ENCODE results near the gene AFAP1. TPM values are rescaled to one million over a fixed set of nuclear protein-coding genes. Genes with fewer than 3 reads are reported as not detected.

AFAP1 gene
- total RNA-seq, 1 experiment from 2014 or later = 23.6 TPM

DNA sequence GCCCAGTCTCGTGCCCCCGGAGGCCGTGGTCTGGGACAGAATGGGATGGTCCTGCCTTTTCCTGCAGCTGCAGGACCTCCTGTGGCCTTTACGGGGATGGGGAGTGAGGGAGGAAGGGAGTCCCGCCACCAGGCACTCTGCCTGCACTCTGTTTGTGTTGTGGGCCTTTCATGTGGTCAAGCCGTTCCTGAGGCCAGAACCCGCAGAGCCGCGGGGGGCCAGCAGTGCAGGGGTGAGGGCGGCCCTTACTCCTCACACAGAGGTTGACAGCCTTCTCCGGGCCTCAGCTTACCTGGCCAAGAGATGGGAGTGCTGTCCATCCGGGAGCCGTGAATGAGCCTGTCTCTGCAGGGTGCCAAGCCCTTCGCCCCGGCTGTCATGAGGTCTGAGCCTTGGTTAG lies 230.7 kb downstream of the AFAP1 start (continued):
- TF ChIP-seq, protein P1, sequence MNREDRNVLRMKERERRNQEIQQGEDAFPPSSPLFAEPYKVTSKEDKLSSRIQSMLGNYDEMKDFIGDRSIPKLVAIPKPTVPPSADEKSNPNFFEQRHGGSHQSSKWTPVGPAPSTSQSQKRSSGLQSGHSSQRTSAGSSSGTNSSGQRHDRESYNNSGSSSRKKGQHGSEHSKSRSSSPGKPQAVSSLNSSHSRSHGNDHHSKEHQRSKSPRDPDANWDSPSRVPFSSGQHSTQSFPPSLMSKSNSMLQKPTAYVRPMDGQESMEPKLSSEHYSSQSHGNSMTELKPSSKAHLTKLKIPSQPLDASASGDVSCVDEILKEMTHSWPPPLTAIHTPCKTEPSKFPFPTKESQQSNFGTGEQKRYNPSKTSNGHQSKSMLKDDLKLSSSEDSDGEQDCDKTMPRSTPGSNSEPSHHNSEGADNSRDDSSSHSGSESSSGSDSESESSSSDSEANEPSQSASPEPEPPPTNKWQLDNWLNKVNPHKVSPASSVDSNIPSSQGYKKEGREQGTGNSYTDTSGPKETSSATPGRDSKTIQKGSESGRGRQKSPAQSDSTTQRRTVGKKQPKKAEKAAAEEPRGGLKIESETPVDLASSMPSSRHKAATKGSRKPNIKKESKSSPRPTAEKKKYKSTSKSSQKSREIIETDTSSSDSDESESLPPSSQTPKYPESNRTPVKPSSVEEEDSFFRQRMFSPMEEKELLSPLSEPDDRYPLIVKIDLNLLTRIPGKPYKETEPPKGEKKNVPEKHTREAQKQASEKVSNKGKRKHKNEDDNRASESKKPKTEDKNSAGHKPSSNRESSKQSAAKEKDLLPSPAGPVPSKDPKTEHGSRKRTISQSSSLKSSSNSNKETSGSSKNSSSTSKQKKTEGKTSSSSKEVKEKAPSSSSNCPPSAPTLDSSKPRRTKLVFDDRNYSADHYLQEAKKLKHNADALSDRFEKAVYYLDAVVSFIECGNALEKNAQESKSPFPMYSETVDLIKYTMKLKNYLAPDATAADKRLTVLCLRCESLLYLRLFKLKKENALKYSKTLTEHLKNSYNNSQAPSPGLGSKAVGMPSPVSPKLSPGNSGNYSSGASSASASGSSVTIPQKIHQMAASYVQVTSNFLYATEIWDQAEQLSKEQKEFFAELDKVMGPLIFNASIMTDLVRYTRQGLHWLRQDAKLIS (CRISPR knock-in tag; IDR thresholded peaks at IDR 0.05; ENCODE audit: borderline replicate concordance) = no peak
- TF ChIP-seq RELA (CRISPR knock-in tag; IDR thresholded peaks at IDR 0.05; ENCODE audit: borderline replicate concordance) (no peak), JUN (CRISPR knock-in tag; IDR thresholded peaks at IDR 0.05) (no peak)

Other genes starting within 250 kb of the AFAP1 start
- 2.6 to 3.9 TPM (median 2.8 TPM) in 3 replicates for gene ABLIM2, start 219.0 kb upstream of the AFAP1 start, total RNA-seq (2021)